Measurements from ENCODE around the gene PAX7.

PAX7 gene

DNA sequence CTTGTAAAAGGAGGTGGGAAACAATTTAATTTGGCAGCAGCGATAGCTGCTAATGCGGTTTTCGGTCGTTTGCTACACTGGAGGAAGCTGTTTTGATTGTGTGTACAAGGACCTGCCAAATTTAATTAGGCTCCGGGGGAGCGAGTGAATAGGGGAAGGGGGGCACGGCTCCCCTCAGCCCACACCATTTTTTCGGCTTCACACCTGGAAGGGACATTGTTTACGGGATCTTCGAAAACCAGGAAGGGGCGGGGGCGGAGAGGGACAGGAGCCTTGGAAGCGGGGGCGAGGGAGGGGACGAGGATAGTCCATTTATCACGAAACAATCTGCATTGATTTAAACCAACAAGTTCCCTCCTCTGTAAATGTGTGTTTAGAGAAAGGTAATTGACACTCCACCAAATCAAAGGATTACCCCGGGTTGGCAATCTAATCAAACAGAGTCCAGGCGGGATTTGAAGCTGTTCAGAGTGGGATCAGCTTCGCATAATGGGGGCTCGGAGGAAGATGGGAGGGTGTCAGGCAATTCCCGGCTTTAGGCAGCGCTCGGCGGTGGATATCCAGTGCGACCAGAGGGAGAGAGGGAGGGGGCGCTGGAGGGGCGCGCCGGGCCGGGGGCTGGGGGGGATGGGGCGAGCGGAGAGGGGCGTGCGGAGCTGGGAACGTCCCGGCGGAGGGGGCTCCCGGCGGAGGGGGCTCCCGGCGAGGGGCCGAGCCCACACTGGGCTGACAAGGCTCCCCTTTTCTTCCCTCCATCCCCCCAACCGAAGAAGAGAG is 9.8 kb downstream of the PAX7 start:
- in situ Hi-C loops (cut with MboI; ENCODE audit: low sequenced_read_pairs) = no loop called here

DNA sequence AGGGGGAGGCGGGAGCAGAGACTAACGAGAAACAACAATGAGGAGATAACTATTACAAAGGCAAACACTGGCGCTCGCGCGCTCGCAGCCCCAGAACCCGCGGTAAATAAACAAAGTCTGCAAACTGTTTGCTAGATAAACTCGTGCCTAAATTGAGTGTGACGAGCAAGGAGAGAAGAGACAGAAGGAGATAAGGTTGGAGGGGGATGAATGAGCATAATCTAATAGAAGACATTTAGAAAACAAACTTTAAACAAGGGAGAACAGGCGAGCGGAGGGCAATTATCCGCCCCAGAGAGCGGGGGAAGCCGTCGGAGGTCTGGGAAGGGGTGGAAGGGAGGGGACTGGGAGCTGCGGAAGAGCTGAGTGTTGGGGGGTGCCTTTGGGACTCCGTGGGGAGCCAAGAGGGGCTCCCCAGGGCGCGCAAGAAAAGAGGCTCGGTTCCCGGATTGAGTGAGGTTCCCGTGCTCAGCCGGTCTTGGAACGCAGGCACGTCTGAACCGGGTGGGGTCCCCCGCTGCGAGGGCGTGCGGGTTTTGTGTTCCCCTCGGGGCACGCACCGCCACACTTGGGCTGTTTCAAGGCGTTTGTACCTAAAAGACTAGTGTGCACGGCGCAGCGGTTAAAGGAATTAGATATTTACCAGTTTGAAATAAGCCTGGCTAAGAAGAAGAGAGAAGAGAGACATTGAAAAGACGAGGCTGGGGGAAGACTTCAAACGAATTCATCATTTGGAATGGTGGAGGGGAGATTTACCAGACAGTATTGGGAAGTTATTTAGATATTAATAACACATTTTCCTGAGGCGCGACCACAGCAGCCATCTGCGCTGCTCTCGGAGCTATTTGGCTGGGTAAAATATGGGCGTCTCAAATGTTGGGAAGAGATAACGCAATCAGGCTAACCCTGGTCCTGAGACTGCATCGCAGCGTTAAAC is 10.6 kb downstream of the PAX7 start:
- in situ Hi-C loops (cut with MboI; ENCODE audit: low sequenced_read_pairs) = no loop called here

DNA sequence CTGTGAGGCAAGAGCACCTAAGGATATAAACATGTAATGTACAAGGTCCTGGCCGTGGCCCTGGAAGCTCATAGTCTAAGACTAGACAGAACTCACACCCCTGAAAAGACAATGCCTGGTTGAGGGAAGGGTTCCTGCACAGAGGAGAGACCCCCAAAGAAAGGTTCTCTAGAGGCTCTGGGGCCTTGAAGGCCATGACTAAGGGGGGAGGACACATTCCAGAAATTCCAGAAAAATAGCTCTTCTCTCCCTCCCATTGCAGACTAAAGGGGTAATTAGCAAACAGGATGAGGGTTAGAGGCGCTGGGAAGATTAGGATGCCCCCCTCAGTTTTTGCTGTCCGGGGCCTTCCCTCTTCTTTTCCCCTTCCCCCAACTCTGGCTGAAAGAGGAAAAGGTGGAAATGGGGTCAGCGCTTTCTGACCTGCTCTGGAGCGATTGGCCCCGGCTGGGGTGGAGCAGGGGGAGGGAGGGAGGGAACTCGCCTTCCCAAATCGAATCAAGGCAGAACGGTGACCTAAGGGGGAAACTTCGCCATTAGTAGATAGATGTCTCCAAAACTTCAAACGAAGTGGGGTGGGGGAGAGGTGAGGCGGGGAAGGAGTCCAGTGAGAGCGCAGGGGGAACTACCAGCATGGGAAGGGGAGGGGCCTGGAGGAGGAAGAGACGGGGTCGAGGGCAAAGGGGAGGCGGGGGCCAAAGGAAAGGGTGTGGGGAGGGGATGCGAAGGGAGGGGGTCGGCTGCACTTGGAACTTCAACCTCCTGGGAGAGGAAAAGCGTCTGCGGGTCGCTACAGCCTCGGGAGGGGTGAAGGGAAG is 11.8 kb downstream of the PAX7 start:
- in situ Hi-C loops (cut with MboI; ENCODE audit: low sequenced_read_pairs) = no loop called here

DNA sequence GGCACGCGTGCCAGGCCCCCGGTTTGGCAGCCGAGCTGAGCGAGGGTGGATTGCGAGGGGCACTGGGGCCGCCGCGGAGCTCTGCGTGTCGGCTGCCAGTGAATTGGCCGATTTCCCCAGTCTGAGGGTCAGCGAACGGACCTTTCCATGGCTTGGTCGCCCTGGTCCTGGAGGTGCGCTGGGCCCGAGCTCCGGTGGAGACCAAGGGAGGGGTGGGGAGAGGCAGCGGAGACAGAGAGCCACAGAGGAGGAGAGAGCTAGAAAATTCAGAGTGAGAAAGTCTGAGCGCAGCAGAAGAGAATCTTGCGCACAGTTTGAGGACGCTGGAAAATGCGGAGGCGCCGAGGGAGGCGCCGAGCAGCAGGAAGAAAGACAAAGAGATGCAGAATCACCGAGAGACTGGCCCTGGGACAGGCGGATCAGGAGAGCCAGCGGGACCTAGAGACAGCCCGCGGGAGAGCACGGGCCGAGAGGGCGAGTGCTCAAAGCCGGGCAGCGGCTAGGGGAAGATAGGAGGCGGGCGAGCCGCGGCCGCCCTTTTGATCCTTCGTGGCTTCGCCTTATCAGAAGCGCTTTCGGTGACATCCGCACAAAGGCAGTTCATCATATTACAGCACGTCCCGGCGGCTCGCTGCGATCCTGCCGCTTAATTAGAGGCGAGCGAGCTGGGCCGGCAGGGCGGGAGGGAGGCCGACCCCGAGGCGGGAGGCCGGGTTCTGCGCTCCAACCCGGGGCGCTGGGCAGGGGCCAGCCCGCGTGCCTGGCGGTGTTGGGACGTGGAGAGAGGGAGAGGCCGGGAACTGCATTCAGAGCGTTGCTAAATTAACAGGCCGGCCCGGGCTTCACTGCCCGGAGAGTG is 12.7 kb downstream of the PAX7 start:
- in situ Hi-C loops (cut with MboI; ENCODE audit: low sequenced_read_pairs) = no loop called here

DNA sequence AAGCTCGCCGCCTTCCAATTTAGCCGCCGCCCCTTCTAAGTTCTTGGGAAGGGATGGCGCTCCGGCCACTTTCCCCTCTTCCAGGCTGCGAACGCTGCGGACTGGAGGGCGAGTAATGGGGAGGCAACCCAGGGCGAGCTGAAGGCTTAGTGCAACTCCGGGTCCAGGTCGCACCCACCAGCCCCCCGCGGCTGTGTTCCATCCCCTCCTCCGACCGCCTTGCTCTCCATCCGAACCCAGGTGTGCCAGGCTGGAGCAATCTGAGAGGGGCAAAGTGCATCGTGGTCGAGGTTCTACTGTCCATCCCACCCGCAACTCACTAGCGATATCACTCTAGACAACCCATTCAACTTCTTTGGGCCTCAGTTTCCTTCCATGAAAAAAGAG is 13.4 kb downstream of the PAX7 start:
- in situ Hi-C loops (cut with MboI; ENCODE audit: low sequenced_read_pairs) = no loop called here

DNA sequence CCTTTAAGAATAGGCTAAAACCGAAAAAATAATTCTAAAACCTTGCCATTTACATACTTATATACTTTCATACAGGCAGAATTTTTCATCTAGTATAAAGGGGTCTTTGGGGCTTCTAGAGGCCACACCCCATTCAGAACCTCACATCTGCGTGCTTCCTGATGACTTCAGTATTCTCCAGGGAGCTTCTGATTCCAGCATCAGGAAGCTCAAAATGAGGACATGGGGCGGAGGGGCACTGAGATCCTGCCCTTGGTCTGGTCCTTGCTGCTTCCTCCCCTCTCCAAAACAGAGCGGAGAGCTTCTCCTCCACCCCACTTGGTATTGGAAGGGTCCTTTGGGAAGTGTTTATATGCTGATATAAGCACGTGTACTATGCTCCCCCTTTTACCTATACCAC is 13.8 kb downstream of the PAX7 start:
- in situ Hi-C loops (cut with MboI; ENCODE audit: low sequenced_read_pairs) = no loop called here

DNA sequence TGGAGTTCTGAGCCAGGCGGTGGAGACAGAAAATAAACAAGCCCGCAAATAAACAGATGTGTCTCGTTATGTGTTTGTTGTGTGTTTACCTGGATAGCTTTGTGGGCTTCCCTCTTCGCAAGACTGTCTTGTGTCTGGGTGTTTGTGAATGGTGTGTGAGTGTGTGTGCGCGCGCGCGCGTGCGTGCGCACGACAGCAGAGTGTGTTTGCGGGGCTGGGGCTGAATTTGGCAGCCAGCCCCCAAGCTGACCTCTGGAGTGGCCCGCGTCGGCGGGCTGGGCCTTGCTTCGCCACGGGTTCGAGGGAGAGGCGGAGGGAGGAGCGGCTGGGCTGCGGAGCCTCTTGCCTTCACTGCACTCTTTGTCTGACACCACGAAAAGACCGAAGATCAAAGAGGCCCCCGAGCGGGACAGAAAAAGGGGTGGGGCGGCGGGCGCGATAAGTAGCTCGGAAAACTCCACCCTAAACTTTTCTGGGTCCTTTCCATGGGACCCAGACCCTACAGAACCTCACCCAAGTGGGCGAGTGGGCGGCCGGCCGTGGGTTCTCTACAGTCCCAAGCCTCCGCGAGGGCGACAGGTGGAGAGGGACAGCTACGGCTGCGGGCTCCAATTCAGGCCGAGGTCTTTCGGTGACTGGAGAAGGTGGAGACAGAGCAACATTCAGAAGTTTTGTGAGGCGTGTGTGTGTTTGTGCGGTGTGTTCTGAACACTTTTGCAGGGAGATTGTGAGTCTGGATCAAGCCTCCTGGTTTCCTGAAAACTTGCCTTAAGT is 14.5 kb downstream of the PAX7 start:
- in situ Hi-C loops (cut with MboI; ENCODE audit: low sequenced_read_pairs) = no loop called here

DNA sequence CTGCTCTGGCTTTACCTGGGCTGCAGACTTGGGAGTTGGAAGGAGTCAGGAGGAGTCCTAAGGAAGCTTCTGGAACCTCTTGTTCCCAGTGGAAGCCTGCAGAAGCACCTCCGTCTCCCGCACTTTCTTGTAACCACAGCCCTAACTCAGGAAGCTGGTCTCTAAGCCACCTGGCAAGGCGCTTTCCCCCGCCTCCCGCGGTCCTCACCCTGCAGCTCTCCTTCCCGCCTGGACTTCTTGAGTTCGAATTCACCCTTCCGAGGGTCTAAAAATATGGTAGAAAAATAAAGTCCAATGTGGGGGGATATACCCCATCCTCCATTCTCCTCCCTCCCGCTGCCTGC is 15.1 kb downstream of the PAX7 start:
- in situ Hi-C loops (cut with MboI; ENCODE audit: low sequenced_read_pairs) = no loop called here

DNA sequence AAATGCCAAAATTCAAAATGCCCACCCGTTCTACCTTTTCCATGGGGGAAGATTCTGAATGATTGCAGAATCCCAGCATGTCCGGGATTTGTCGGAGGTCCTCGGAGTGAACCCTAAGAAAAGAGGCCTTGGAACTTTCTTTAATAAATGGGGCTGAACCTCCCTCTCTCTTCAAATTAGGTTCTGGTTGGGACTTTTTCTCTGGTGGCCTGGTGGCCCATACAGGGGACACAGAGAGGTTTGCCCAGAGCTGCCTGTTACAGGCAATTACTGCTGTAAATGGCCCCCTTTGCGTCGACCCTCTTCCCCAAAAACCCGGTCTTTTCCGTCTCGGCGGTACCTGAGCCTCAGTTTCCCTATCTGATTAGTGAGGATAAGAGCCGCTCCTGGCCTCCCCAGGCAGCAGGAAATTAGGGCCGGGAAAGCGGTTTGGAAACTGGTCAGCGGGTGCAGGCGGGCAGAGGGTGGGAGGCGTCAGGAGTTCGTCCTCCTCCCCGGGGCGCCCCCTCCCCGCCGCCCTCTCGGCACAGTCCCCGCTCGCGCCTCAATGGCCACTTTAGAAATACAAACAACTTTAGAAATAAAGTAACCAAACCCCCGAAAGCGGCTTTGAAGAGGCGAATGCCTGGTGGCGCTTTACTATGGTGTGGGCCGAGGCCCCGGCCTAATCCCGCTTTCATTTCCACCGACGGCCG is 15.6 kb downstream of the PAX7 start:
- in situ Hi-C loops (cut with MboI; ENCODE audit: low sequenced_read_pairs) = no loop called here

DNA sequence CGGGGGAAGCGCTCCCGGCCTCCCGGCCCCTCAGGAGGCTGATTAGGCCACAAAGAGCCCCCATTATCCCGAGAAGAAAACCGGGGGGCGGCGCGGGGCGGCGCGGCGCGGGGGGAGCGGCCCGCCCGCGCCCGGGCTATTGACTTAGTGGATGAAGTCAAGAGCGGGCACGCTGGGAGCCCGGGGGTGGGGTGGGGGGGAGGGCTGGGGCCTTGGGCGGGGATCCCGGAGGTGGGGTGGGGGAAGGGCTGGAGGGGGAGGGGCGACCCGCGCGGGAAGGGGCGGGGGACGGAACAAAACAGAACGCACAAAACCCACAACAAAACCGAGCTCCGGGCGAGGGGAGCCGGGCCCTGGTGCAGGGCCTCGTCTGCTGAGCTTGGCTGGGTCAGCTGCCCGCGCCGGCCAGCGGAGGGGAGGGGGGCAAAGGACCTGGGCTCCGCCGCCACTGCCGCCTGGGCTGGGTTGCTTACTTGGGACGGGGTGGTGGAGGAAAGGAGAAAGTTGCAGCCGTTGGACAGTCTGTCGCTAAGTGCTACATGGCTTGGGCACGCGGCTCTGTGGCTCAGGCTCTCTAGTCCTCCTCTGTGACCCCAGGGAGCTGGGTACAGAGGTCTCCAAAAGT is 16.3 kb downstream of the PAX7 start:
- in situ Hi-C loops (cut with MboI; ENCODE audit: low sequenced_read_pairs) = no loop called here

DNA sequence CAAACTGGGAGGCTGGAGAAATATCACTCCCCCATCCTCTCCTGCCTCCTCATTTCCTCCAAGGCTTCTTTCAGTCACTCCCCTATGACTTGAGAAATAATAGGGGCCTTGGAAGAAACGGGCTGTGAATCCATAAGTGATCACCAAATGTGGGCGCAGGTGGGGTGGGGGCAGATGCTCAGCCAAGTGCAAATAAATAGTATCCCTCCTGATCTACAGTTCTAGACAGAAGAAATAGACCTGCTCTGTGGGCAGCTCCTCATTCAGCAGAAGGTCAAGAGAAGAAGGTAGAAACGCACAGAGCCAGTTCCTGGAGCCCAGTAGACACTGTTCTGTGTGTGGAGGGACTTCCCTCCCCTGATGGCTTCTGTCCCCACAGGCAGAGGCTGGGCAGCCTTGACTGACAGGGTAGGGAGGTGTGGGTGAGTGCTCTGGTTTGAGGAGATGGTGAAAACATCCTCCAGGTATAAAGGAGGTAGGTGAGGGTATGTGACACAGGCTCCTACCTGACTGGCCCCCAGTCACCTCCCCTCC is 17.1 kb downstream of the PAX7 start:
- in situ Hi-C loops (cut with MboI; ENCODE audit: low sequenced_read_pairs) = no loop called here

DNA sequence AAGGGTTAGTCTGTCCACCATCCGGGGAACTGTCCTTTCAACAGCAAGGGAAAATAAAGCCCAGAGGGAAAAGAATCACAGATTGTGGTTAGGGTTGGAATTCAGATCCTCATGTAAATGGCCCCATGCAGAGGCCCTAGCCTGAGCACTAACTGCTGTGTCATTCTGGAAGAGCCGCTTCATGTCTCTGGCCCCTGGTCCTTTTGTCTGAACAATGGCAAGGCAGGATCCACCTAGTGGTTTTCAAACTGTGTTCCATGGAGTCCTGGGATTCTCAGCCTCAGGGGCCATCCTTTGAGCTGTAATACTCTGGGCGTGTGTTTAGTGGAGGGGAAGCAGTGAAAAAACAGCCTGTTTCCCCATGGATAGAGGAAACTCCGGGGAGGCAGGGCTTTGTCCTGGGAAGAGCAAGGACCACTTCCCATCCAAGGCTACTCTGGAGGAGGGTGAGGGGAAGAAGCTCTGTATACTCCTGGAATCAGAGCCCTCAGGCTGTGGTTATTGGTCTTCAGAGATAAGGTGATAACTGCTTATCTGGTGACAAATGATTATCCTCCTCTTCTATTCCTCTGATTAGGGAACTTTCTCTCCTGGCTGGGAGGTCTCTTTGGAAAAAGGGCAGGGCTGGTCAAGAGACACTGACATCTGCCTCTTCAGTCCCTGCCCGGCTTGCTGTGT is 19.2 kb downstream of the PAX7 start:
- in situ Hi-C loops (cut with MboI; ENCODE audit: low sequenced_read_pairs) = no loop called here

DNA sequence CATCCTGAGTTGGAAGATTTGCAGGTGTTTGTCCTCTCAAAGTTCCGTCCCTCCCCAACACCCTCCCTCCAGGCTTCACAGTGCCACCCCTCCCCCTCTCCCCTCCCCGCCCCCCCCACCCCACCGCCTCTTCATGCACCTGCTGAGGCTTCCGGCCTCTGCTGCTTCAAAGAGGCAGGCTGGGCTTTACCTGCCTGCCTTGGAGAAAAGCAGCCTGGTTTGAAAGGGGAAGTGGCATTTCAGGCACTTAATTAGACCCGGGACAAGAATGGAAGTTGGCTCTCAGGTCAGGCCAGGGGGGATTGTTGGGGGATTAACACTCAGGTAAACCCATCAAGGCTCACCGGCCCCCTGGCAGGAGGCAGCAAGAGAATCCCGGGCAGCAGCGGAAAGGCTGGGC is 21.1 kb downstream of the PAX7 start:
- in situ Hi-C loops (cut with MboI; ENCODE audit: low sequenced_read_pairs) = no loop called here

DNA sequence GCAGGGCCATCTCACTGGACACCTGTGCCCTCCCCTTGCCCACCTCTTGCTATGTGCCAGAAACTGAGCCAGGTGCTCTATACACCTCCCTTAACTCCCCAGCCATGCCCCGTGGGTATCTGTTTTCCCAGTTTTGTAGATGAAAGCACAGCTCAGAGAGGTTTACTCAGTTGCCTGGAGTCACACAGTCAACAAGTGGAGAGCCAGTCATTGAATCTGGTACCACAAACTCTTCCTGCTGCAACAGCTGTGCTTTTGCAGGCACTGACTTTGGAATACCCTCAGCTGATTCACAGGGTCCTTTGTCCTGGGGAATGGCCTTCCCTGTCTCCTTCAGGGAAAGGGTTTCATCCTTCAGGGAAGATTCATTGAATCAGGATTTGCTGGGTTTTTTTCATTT is 22.1 kb downstream of the PAX7 start:
- in situ Hi-C loops (cut with MboI; ENCODE audit: low sequenced_read_pairs) = no loop called here

DNA sequence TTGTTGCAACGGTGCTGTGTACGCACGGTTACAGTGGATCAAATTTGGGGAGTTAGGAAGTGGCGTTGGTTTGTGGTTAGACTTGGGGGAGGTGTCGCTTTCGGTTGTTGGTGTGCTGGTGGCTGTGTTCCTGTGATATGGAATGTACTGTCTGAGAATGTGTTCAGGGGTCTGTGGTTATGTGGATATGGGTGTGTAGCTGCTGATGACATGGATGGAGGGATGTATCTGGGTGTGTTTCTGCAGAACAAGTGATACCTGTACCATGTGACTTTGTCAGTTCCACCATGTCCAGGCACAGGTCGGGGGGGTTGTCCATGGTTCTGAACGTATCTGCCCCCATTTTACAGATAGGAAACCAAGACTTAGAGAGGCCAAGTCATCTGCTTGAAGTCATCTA is 22.7 kb downstream of the PAX7 start:
- in situ Hi-C loops (cut with MboI; ENCODE audit: low sequenced_read_pairs) = no loop called here

DNA sequence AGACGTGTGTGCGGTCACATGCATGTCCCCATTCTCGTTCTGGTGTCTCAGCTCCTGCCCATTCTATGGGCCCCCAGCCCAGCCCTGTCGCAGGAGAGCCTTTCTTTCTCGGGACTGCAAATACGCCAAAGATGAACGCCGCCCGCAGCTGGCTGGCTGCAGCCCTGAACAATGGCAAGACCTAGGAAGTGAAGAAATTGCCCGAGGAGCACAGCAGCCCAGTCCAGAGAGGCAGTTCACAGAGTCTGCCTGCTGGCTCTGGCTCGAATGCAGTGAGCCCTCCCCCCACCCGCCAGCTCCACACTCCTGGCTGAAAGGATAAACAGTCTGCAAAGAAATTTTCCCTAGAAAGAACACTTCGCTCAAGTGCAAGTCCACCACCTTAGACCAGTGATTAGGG is 23.3 kb downstream of the PAX7 start:
- in situ Hi-C loops (cut with MboI; ENCODE audit: low sequenced_read_pairs) = no loop called here

DNA sequence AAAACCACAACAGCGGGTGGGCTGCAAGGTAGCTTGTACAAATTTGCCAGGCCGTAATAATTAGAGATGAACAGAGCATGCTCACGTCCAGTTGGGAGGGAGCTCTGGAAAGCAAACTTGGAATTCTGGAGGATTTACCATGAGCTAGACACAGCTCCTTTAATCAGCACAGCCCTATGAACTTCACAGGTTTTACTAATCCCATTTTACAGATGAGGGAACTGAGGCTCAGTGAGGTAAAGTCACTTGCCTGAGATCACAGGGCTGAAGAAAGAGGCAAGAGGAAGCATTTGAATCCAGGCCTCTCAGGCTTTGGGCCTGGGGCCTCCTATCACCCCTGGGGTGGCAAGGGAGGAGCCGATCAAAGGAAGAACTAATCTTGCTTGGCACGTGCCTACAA is 24.0 kb downstream of the PAX7 start:
- in situ Hi-C loops (cut with MboI; ENCODE audit: low sequenced_read_pairs) = no loop called here

Measured in hTERT RPE-1 (cell line).